ENCODE results near the gene MATN1. TPM values are rescaled to one million over a fixed set of nuclear protein-coding genes. Genes with fewer than 3 reads are reported as not detected.

MATN1 gene
- polyA plus RNA-seq, 3 donors = 0.11 to 0.21 (median 0.17) TPM

DNA sequence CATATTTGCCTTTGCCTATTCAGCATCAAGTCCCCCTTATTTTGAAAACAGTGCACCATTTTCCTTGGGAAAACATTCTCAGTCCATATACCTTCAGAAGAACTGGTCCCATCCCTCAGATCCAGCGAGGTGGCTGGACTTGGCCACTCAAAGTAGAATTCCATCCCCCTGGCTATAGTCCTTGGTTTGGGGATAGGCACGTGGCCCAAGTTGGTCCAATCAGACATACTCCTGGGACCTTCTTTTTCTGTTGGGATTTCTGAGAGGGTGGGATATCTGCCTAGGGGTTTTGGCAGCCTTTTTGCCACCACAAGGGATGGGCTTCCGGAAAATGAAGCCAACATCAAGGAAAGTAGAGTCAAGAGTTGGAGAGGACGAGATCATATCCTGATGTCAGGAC is 10.7 kb upstream of the MATN1 start:
- DNase-seq (ENCODE audit: low read depth in 3 of 3, low spot score in 2 of 3) = no peak

DNA sequence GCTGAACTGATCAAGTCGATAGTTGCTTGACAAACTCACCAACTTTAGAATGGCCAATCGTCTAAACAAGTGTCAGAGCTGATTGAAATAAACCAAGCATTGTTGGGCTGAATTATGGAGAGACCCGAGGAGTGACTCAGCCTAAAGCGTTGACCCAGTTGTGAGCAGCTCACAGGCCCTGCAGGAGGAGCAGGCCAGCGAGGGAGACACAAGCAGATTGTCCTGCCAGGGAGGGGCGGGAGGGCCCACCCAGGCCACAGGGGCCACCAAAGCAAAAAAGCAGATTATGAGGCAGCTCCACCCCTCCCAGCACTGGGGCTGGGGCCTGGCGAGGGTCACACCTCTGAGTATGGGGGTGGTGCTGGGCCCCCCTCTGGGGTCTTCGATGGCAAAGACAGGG is 10.1 kb upstream of the MATN1 start:
- no peak for DNase-seq (ENCODE audit: low read depth in 3 of 3, low spot score in 2 of 3)

DNA sequence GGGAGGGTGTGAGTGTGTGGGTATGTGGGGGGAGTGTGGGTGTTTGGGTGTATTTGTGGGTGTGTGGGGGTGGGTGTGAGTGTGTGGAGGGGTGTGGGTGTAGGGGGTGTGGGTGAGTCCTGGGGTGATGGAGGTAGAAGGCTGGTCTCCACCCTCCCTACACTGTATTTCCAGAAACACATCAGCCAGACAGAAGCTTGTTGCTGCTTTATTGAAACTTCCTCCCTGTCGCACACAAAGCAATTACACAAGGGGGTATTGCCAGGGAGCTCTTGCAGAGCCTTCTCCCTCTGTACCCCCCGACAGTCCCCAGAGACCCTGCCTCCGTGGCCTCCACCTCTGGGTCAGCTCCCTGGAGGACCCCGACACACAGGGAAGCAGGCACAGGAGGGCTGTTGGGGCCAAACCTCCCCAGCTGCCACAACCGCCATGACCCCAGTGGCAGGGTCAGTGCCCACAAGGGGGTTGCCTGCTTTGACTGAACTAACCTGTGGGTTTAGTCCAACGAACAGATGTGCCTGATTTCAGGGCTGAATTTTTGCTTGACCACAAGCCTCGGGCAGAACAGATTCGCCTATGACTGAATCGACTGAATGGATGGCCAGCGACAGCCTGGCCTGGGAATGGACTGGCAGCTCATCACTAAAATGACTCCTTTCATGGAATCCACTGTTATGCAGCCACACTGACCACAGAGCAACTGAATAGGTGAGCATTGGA is 9.1 kb upstream of the MATN1 start:
- no peak for DNase-seq (ENCODE audit: low read depth in 3 of 3, low spot score in 2 of 3)

GRCh38 chr1:30731806-30732276 is 8.5 kb upstream of the MATN1 start:
- no peak for DNase-seq (ENCODE audit: low read depth in 3 of 3, low spot score in 2 of 3)

DNA sequence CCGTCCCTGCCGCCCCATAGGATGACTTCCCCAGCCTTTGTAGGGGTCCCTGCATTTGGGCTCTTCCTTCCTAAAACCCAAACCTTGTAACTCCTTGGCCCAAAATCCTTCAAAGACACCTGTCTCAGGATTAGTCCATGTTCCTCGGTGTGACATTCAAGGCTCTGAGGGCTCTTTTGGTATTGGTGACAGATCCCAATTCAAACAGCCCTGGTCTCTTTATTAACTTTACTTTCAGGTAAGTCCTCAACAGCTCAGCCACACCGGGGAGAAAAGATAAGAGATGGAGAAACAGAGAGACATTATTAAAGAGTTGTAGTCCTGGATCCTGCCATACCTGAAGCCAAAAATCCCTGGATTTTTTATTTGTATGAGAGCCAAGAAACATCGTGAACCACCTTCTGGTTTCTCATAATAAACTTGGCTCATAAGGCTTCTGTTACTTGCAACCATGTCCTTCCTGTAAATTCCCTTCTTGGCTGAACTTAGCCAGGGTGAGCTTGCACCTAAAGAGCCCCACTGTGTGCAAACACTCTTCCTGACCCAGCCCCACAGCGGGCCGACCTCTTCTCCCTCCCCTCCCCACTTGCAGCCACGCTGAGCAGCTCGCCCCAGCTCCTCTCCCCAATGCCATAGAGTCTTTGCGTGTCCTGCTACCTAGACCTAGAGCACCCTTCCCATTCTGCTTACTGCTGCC is 7.9 kb upstream of the MATN1 start:
- no peak for DNase-seq (ENCODE audit: low read depth in 3 of 3, low spot score in 2 of 3)

- DNase-seq (ENCODE audit: low read depth in 3 of 3, low spot score in 2 of 3) = peak in 1 of 3 donors; percentile 46
Observed at GRCh38 chr1:30730346-30731108, 7.1 kb upstream of the MATN1 start.

DNA sequence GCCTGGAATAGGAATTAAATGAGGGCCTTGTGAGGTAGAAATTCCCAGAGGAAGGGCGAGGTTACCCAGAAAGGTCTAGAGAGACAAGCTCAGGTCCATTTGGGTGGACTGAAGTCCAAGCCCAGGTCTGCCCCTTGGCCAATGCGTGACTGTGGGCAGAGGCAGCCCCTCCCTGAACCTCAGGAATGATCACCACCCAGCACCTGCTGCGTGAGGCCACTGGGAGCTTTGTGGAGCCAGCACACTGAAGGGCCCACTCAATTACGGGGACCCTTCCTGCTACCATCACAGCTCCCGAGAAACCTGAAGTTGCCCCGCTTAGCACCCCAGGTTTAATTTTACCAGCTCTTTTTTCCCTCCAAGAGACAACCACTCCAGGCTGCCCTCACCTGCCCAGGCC is 6.5 kb upstream of the MATN1 start:
- no peak for DNase-seq (ENCODE audit: low read depth in 3 of 3, low spot score in 2 of 3)

- DNase-seq (ENCODE audit: low read depth in 3 of 3, low spot score in 2 of 3) = no peak
Observed at GRCh38 chr1:30728832-30729638, 5.7 kb upstream of the MATN1 start.

DNA sequence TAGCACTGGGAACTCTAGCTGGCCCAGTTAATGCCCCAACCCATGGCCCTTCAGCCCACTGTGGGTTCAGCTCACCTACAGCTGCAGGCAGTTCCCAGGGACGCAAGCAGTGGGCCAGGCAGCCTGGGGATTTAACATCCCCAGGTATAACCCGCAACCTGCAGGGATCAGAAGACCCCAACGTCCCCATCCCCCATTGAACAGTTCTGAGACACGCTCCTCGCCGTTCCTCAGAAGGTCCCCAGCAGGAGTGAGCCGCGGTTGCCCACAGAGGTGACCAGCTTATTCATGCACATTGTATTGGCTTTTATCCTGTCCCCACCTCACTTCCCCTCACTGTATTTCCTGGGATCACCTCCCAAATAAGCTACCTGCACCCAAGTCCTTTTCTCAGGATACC is 5.0 kb upstream of the MATN1 start:
- no peak for DNase-seq (ENCODE audit: low read depth in 3 of 3, low spot score in 2 of 3)

GRCh38 chr1:30727824-30728223 is 4.4 kb upstream of the MATN1 start:
- no peak for DNase-seq (ENCODE audit: low read depth in 3 of 3, low spot score in 2 of 3)

- DNase-seq (ENCODE audit: low read depth in 3 of 3, low spot score in 2 of 3) = no peak
Observed at GRCh38 chr1:30726773-30727684, 3.6 kb upstream of the MATN1 start.

DNA sequence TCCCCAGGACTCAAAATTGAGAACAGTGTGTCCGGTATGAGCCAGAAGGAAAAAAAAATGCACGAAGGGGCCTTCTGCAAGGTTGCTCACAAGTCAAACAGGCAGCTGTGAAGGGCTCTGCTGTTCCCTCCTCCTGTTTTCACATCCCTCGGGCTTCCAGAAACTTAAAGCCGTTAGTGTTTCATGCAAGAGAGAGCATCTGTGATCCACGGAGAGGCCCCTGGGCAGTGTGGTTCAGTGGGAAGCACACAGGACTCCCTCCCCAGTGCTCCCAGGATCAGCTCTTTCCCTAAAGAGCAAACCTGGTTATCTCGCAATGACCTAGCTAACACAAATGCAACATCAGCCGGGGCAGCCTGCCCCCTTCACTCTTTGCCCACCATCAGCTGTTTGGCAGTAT is 2.9 kb upstream of the MATN1 start:
- no peak for DNase-seq (ENCODE audit: low read depth in 3 of 3, low spot score in 2 of 3)

DNA sequence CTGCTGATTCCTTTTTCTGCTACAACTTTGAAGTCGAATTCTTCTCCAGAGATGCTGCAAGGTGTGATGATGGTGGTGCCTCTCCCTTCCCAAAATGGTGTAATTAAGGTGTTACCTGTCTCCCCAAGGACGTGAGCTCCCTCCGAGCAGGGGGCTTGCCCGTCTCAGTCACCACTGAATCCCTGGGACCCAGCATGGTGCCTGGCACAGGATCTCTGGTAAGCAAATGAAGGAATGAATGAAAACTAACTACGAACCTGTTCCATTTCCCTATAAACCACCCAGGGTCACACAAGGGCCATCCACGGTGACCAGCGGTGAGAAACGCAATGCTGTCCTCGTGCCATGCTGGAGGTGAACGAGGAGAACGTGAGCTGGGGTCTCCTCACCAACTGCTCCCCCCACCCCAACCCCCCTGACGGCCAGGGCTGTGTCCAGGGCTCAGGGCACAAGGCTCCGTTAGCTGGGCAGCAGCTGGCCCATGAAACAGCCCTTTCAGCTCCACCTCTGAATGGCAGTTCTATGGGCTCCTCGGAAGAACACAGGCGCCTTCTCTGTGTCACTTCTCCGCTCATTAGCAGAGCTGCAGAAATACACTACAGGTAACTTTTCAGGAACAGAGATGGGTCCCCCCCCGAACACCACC is 2.2 kb upstream of the MATN1 start:
- no peak for DNase-seq (ENCODE audit: low read depth in 3 of 3, low spot score in 2 of 3)

DNA sequence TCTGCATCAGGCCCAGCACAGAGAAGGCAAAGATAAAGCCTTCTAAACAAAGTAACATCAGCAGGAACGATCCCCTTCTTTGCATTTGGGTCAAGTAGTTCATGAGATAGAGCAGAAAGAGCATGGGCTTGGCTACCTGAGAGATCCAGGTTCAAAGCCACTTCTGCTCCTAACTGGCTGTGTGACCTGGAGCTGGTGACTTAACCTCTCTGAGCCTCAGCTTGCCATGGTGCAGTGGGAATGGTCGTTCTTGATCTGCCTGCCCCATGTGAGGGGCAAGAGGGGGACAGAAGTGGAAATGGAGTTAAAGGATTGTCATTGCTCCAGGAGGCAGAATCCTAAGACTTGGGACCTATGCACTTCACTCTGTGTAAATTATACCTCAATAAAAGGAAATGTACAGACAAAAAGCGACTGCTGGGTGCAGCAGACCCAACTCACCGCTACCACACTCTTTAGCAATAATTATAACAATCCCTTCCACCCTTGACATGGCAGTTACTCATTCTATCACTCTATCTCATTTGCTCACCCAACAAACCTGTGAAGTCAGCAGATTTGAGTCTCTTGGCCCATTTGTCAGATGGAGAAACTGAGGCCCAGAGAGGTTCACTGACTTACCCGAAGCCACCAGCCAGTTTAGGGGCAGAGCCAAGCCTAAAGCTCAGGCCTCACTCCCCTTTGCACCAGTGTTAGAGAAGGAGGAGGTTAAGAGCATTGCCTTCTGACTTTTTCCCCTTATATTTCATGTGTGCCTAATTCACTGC is 1.5 kb upstream of the MATN1 start:
- no peak for DNase-seq (ENCODE audit: low read depth in 3 of 3, low spot score in 2 of 3)

GRCh38 chr1:30724175-30724574 is 790 bp upstream of the MATN1 start:
- DNase-seq (ENCODE audit: low read depth in 3 of 3, low spot score in 2 of 3) = no peak

- peak in 1 of 3 donors; percentile 48 for DNase-seq (ENCODE audit: low read depth in 3 of 3, low spot score in 2 of 3)
Observed at GRCh38 chr1:30721812-30722537, 1.4 kb downstream of the MATN1 start.

- no peak for DNase-seq (ENCODE audit: low read depth in 3 of 3, low spot score in 2 of 3)
Observed at GRCh38 chr1:30721341-30721793, 2.0 kb downstream of the MATN1 start.
